Measurements from ENCODE around the gene RNF215.

RNF215 gene

DNA sequence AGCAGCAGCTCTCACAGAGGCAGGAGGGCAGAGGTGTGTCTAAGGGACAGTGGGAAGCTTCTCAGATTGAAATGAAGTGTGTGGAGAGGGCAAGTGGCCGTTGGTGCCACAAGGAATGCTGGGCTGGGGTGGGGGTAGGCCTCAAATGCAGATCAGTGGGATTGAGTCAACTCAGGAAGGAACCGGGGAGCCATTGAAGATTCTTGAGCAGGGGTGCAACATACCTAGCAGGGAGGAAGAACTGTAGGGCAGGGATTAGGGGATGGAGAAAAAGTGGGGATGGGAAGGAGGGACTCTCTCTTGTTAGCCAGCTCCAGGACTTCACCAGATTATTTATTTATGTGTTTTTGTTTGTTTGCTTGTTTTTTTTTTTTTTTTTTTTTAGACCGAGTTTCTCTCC is 6.7 kb upstream of the RNF215 start:
- DNase-seq: no peak

DNA sequence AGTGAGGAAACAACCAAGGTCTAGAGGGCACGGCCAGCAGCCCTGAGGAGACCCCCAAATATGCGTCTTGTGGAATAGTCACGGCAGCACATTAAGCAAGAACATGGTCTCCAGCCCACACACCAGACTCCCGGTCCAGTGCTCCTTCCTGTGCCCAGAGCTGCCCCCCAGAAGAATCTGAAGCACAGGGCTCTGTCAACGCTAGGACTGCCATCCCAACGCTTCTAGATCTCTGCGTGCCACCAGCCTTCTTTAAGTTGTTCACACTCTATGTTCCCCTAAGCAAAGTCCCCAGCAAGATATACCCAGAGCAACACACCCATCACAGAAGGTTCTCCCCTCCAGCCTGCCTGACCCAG is 6.1 kb upstream of the RNF215 start:
- DNase-seq: no peak

DNA sequence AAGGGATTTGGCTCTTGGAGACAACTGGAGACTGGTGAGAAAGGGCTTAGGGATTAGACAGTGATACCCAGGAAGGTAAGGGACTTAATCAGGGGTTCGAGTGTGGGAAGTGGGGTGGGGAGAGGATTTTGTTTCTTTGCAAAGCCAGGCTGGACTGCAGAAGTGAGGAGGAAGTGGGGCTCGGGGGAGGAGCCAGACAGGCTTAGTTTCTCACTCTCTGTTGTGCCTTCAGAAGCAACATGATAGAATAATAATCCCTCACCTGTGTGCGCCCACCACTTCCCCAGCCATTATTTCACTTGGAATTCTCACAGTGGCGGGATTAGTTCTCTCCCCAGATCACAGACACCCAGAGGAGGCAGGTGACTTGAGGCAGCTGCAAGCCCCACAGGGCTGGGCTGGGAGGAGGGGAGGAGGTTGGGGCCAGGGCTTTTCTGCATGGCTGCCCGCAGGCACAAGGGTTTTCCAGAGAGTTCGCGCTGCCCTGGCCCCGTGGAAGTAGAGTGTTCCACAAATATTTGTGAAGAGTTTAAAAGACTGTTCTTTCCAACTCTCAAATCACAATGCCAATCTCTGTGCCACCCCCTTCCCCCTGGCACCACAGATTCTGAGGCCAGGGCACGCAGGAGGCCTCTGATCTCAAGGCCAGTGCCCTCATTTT is 5.6 kb upstream of the RNF215 start:
- no peak for DNase-seq

DNA sequence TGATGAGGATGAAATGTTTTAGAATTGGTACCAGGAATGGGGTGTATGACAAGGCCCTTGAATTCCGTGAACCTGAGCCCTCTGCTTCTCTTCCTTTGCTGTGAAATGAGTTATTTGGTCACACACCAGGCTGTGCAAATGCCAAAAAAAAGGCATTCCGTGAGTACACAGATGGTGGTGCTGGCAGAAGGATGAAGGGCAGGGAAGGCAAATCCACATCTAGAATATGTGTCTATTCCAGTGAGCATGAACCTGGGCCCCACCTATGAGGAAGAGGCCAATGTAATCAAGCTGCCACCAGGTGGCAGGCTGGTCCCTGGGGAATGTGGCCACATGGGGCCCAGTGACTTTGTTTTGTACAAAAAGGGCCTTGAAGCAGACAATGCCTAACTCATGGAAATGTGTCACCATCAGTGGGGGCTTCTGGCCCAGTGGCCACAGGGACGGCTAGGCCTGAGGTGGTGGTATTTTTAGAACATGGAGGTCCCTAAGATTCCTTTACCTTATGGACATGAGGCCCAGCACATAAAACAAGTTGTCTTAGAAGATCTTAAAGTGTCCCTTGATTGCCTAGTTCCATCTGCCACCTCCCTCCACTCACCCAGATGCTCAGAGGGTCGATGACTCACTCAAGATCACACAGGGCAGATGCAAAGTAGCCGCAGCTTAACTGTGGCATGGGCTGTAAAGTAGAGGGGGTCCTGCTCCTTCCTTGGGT is 3.9 kb upstream of the RNF215 start:
- DNase-seq: peak; percentile 81

DNA sequence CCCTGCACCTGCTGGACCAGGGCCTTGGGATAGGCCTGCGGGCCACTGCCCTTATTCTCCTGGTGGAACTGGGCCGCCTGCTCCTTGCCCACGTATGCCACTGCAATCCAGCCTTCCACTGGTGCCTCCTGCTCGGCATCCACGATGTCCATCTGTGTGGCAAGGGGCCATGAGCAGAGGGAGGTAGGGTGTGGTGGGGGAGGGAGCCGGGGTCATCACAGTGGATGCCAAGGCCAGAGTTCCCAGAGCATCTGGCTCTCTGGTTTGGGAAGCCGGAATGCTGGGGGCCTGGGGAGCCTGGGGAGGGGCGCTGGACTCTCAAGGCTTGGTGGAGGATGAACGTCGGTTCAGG is 627 bp downstream of the RNF215 start:
- no peak for DNase-seq

DNA sequence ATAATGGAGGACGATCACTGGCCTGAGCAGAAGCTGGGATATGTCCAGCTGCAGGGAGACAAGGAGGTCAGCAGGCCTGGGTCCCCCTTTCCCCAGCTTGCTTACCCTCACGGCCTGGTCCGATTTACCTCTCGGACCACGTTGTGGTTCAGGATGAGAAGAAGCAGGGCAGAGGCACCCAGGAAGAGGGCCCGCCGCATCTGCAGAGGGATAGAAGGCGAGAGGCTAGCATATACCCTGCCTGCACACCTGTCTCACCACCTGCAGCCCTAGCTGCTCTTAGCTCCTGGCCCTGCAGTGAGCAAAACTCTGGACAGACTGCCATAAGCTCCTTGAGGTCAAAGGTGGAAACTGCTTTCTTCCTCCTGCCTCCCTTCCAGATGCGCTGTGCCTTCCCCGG is 1.3 kb downstream of the RNF215 start:
- no peak for DNase-seq

DNA sequence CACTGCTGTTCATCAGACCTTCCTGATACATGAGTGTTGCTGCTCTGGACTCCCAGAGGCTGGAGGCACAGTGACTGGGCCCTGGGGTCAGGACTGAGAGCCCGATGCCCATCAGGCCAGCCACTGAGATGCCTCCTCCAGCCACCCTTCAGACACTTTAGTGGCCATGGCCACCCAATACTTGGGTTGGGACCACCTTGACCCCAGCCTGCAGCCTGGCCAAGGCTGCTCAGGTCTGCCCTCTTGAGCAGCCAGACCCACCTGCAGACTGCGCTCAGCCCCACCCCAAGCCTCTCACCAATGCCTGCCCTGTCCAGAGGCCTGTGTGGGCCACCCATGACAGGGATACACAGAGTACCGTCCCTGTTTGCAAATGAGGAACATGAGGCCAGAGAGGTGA is 4.2 kb downstream of the RNF215 start:
- no peak for DNase-seq

DNA sequence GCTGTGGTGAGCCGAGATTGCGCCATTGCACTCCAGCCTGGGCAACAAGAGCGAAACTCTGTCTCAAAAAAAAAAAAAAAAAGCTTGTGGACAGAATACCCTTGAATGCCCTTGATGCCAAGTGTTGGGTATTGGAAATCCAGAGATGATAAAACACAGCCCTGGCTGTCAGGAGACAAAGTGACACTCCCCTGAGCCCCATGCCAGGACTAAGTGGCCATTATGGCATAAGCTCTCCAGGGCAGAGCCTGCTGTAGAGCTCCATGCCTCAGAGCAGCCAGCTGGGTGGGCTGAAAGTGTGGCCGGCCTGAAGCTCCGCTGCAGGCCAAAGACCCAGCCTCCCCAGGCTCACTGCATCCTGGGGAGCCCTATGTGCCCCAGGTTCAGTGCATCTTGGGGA is 4.9 kb downstream of the RNF215 start:
- no peak for DNase-seq

DNA sequence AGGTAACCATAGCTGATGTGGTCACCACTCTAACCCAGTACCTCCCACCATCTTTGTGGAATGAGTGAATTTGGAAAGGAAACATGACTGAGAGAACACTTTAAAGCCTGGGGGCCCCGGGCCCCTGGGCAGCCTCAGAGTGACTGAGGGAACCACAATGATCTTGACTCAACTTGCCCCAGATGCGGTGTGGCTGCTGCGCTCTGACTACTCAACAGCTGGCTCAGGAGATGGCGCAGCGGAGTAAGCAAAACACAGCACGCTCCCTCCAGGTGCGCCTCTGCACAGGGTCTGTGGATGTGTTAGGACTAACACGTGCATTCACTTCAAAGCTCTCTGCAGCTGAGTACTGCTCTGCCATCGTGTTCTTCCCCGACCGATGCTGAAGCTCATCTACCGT is 5.9 kb downstream of the RNF215 start:
- no peak for DNase-seq

DNA sequence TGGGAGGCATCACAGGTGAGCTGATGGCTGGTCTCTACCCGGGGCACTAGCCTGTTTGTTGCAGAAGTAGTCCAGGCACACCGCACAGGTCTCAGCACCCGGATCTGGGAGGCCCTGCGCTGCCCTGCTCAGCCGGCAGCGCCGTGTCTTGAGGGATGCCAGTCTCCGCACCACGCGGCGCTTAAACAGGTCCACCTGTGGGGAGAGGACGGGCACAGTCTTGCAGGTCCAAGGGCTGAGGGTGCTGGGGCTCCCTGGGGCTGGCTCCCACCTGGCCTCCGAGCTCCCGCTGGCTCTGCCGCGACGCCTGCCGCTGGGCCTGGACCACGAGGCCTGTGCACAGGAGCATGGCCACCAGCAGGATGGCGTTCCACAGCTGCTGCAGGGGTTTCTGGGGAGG is 7.2 kb downstream of the RNF215 start:
- no peak for DNase-seq

DNA sequence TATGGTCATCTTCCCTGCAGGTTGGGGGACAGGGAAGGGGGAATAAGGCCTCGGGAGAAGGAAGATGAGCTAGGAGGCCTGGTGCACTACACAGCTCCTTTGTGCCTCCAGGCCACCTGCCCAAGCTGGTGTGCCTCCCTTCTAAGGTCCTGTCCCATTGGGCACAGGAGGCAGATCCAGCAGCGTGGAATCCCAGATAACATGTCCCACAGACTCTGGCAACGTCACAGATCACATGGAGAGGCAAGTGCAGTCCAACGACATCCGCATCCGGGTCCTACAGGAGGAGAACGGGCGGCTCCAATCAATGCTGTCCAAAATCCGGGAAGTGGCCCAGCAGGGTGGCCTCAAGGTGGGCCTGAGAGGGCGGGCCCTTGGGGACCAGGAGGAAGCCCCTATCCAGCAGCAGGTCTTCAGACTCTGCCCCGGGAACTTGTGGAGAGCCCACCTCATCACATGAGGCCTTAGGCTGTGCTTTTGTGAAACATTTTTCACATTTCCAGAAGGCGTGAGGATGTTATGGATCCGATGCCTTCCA is 11.8 kb downstream of the RNF215 start:
- DNase-seq: no peak

DNA sequence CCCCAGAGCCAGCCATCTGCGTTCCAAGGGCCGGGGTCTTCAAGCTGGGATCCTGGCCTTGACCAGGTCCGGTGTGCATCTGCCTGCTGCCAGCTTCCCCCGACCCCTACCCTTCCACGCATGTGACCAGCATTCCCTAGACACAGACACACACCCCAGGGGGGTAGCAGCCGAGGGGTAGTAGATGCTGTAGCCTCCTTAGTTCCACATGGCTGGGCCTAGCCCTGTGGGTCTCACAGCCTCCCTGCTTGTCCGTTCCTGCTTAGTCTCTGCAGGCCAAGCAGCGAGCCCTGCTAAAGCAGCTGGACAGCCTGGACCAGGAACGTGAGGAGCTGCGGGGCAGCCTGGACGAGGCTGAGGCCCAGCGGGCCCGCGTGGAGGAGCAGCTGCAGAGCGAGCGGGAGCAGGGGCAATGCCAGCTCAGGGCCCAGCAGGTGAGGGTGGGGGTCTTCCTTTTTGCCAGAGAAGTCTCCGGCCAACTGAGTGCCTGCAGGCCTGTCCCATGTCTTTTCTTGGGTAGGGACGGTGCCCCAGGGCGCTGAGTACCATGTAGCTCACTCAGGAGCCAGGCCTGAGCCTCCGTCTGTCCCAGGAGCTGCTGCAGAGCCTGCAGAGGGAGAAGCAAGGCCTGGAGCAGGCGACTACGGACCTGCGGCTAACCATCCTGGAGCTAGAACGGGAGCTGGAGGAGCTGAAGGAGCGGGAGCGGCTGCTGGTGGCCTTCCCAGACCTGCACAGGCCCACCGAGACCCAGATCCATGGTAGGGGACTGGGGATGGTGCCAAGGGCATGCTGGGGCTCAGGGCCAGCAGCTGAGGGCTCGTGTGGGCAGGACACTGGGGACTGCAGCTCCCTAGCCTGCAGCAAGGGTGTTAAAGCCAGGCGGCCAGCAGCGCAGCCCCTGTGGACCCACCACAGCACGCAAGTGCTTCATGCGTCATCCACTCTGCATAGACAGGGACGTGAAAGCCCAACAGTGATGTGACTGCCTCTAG is 13.6 kb downstream of the RNF215 start:
- no peak for DNase-seq

DNA sequence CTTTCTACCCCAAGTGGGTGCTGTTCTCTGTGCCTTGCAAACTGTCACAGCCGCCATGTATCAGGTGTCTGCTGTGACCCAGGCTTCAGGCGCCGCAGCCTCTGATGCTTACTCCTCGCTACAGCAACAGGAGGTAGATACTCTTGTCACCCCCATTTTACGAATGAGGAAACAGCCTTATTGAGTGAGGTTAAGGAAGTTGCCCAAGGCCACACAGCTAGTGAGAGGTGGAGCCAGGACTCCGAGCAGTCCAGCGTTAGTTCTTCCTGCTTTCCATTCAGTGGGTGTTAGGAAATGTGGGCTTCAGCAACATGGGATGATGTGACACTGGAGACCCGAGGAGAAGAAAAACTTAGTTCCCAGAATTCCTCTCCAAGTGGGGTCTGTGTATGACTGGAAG is 14.3 kb downstream of the RNF215 start:
- no peak for DNase-seq

DNA sequence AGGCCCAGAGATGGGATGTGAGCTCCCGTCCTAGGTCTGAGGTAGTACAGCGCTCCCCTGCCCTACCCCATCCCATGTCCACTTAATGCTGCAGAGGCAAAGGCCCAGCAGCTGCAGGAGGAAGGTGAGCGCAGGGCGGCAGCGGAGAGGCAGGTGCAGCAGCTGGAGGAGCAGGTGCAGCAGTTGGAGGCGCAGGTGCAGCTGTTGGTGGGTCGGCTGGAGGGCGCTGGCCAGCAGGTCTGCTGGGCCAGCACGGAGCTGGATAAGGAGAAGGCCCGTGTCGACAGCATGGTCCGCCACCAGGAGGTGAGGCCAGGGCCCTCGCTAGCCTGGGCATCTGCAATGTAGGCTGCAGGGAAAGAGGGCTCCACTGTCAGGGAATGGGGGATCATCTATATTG is 15.2 kb downstream of the RNF215 start:
- no peak for DNase-seq

DNA sequence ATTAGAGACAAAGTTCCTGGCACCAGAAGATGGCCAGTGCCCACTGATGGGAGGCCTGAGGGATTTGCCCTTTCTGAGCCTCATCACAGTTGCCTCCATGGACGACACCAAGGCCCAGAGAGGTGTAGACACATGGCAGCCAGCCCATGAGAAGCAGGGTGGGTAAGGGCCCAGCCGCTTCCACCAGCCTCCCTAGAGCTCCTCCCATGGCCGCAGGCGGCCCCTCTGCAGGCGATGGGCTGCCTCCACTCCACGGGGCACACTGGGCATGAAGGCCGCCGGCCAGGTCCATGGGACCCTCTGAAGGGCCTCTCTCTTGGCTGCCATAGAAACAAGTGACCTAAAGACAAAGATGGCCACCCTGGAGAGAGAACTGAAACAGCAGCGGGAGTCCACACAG is 15.9 kb downstream of the RNF215 start:
- no peak for DNase-seq

DNA sequence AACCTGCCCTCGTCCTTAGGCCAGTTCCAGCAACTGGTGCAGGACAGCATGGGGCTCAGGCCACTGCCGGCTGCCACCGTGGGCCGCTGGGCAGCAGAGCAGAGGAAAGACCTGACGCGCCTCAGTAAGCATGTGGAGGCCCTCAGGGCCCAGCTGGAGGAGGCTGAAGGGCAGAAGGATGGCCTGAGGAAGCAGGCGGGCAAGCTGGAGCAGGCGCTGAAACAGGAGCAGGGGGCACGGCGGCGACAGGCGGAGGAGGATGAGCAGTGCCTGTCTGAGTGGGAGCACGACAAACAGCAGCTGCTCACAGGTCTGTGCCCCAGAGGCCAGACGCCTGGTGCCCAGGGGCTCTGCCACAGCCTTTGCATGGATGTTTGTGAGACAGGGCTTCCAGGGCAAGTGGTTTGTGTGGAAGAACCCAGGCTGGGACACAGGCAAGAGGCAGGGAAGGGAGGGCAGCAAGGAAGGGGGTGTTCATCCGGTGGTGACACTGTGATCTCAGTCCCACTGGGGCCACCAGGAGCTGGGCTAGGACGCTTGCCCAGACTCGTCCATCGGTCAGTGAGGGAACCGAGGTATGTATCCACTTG is 16.5 kb downstream of the RNF215 start:
- no peak for DNase-seq

DNA sequence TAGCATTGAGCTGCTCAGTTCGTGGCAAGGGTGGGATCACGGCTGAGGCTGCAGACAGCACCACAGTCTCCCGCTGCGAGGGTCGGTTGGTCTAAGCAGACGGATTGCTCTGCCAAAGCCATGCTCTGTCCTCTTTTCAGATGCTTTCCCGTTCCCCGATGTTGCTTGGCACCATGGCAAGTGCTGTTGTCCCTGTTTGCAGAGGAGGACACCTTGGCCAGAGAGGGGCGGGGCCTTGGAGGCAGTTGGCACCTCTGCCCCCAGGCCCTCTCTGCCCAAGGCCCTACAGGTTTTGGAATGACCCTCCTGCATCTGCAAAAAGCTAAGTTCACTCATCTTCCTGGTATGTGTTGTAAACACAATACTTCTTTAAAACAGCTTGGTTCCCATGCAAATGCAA is 18.8 kb downstream of the RNF215 start:
- DNase-seq: no peak

DNA sequence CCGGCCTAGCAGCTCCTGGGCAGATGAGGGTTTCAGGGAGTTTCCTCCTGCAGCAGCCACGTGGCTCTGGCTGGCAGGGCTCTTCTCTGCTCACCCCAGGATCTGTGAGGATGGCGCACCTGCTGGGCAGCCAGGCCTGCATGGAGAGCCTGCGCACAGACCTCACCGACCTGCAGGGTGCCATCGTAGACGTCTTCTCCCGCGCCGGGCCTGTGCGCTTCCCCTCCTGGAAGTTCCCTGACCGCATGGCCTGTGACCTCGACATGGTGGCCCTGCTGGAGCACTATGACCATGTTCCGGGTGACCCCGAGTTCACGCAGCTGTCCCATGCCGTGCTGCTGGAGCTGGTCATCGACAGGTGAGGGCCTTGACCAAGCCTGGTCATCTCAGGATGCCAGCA is 21.3 kb downstream of the RNF215 start:
- DNase-seq: no peak

DNA sequence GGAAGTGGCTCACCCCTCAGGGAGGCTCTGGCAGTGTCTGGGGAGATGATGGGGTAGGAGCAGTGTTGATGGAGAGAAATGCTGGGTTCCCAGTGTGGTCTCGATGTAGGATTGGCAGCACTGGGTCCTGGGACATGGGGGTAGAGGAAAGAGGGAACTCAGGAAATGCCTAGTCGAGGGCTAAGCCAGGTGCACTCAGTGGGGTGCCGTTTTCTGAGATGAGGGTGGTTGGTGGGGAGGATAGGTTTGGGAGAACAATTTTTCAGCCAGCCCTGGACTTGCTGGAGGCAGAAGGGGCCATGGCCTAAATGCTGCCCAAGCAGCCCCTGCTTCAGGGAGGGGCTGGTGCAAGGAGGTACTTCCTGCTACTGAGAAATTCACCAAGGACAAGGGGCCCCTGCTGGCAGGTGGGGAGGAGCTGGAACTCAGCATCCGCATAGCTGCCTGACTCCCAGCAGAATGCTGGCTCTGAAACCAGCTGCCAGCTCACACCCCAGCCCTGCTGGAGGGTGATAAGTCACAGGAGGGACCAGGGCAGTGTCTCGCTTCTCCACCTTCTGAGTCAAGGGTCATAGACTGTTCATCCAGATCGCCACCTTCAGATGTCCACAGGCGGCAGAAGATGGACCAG is 24.4 kb downstream of the RNF215 start:
- DNase-seq: no peak

DNA sequence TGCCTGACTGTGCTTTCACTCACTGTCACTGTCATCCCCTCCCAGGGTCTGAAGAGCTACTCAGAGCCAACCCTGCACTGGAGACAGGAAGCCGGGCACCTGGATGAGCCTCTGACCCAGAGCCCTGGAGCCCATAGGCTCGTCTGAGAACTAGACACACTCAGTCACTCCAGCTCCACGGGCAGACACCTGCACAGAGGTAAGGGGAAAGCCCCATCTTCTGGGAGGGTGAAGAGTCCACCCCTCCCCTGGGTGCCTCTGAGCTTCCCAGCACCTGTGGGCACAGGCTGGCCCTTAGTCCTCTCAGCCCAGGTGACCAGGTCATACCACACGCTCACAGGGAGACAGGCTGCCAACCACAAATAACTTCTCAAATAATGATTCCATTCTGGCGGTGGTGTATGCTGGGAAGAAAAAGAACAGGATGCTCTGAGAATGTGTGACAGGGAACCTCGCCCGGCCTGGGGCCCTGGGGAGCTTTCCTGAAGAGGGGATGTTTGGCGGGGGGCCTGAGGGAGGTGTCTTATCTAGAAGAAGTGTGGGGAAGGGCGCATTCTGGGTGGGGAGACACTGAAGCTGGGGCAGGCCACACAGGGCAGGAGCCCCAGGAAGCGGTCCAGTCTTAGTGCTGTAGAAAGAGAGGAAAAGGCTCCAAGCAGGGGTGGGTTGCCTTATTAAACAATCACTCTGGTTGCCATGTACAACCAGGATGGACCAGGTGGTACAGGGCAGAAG is 25.1 kb downstream of the RNF215 start:
- no peak for DNase-seq

DNA sequence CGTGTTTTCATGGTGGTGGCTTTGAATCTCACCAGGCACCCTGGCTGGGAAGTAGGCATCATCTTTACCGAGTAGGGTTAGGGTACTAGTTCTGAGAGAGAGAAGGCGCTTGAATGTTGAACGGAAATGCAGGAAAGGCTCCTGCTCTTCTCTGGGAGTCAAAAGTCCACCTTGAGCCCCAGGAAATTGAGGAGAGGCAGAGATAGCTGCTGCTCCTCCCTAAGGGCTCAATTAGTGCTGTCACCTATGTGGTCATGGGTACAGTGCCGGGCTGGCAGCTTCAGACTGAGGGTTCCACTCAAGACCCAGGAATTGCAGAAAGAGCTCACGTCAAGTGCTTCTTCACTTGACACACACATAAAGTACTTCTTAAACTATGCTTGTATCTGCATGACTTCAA is 28.7 kb downstream of the RNF215 start:
- no peak for DNase-seq

DNA sequence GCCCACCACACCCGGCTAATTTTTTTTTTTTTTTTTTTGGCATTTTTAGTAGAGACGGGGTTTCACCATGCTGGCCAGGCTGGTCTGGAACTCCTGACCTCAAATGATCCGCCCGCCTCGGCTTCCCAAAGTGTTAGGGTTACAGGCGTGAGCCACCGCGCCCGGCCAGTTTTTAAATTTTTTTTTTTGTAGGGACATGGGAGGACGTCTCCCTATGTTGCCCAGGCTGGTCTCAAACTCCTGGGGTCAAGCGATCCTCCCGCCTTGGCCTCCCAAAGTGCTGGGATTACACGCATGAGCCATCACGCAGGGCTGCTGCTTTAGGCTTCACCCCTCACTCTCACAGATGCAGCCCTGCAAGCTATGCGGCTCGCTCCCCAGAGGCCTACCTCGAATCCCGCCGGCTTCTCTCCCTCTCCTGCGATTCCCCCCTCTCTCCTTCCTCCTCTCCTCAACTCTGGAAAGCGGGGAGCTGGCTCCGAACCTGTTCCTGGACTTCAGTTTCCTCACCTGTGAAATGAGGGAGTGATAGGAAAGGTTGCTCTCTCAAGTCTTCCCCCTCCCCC is 29.5 kb downstream of the RNF215 start:
- no peak for DNase-seq

Measured in activated naive CD4-positive, alpha-beta T cell treated with Interleukin-2 at 50 U/mL for 16 hours (primary cell).